Caco-2 (cell line): ENCODE results near the gene RNLS. TPM values are rescaled to one million over a fixed set of nuclear protein-coding genes. Genes with fewer than 3 reads are reported as not detected.

Experiments used
- BruUV-seq: library from RNA; stranded (reverse); fragments of 400-500 nt; replicated peaks from 2 replicates; lab custom pipeline; 2021; lab: Mats Ljungman, UMichigan
- CTCF ChIA-PET: fragments of 300-600 bp; sonication (Branson Sonifier 250); formaldehyde crosslinking; loops from one replicate; lab custom pipeline; 2022; ENCODE audit warnings: antibody characterized with exemption; lab: Charles Lee
- POLR2A ChIA-PET: fragments of 300-600 bp; sonication (Branson Sonifier 250); formaldehyde crosslinking; loops from one replicate; lab custom pipeline; 2022; ENCODE audit warnings: antibody characterized with exemption; lab: Charles Lee
- DNase-seq, 2 experiments: peaks; one replicate each; pipeline versions ENCODE4 v3.0.0 to v3.0.0-alpha.2; 2020 to 2022
- H3K27me3 ChIP-seq: replicated peaks from 2 replicates; pipeline ENCODE4 v1.6.0; 2011; ENCODE audit warnings: low read length; ENCODE audit not compliant: control insufficient read depth, insufficient read depth
- H3K36me3 ChIP-seq: 2 replicates; pipeline ENCODE4 v1.5.1; 2011; ENCODE audit warnings: low read length; ENCODE audit not compliant: control insufficient read depth, insufficient read depth
- H3K4me1 ChIP-seq: fragments of 250-450 bp; sonication (Bioruptor Pico); 2 replicates; pipeline ENCODE4 v1.5.1; 2020; ENCODE audit warnings: mild to moderate bottlenecking
- H3K4me3 ChIP-seq: 2 replicates; pipeline ENCODE4 v1.5.1; 2011; ENCODE audit warnings: low read depth, mild to moderate bottlenecking, control low read depth, low read length
- H3K9me3 ChIP-seq: fragments of 250-450 bp; sonication (Bioruptor Pico); 2 replicates; pipeline ENCODE4 v1.5.1; 2020; ENCODE audit warnings: mild to moderate bottlenecking, moderate library complexity
- H3K27ac Mint-ChIP-seq: one replicate; pipeline ENCODE4 v1.8.0; 2022; ENCODE audit warnings: mixed read lengths; ENCODE audit not compliant: unreplicated experiment
- H3K27me3 Mint-ChIP-seq: one replicate; pipeline ENCODE4 v1.8.0; 2022; ENCODE audit warnings: mixed read lengths; ENCODE audit not compliant: insufficient read depth, unreplicated experiment
- H3K36me3 Mint-ChIP-seq: one replicate; pipeline ENCODE4 v1.8.0; 2022; ENCODE audit warnings: mild to moderate bottlenecking, mixed read lengths; ENCODE audit not compliant: insufficient read depth, unreplicated experiment
- H3K4me1 Mint-ChIP-seq: one replicate; pipeline ENCODE4 v1.8.0; 2022; ENCODE audit warnings: low read depth, mixed read lengths; ENCODE audit not compliant: unreplicated experiment
- H3K4me3 Mint-ChIP-seq: one replicate; pipeline ENCODE4 v1.8.0; 2022; ENCODE audit warnings: mild to moderate bottlenecking, moderate library complexity, mixed read lengths; ENCODE audit not compliant: unreplicated experiment
- H3K9me3 Mint-ChIP-seq: one replicate; pipeline ENCODE4 v1.8.0; 2022; ENCODE audit warnings: mixed read lengths; ENCODE audit not compliant: unreplicated experiment
- CTCF ChIP-seq, 2 experiments: fragments of 200-600 bp in 1 of 2; IDR thresholded peaks; 1 replicate in 1 of 2; 2 replicates in 1 of 2; pipeline versions ENCODE4 v1.5.1 to v1.8.0; 2011 to 2022; ENCODE audit warnings: antibody characterized with exemption in 1 of 2, control low read depth in 1 of 2, inconsistent platforms in 1 of 2, low read depth in 1 of 2, low read length in 1 of 2, mild to moderate bottlenecking in 1 of 2, moderate library complexity in 1 of 2; ENCODE audit not compliant: insufficient read depth in 1 of 2, severe bottlenecking in 1 of 2, unreplicated experiment in 1 of 2
- intact Hi-C: fragments of 100-400 bp; cut with micrococcal nuclease; formaldehyde crosslinking; loops from one replicate; pipeline ENCODE4 v1.10.0; 2022; ENCODE audit not compliant: unreplicated experiment
- total RNA-seq: library from RNA; stranded (reverse); gene quantifications from 2 replicates; pipeline ENCODE4 v1.2.3, GENCODE V29; 2022

Gene RNLS
- total RNA-seq, 1 experiment from 2014 or later: 5.7 TPM

GRCh38 chr10:88424881-88425280 is 158.2 kb downstream of the RNLS start:
- Mint-ChIP-seq H3K9me3 (no peaks in the 10 kb centered on the region), H3K4me3 (no peak overlapping the region), H3K27me3 (peaks cover 6% of the 10 kb centered on the region), H3K27ac (no peak overlapping the region), H3K36me3 (no peaks in the 10 kb centered on the region), H3K4me1 (no peaks in the 10 kb centered on the region)
- no TSS peak for BruUV-seq
- Histone ChIP-seq H3K36me3 (no peaks in the 10 kb centered on the region), H3K9me3 (no peaks in the 10 kb centered on the region), H3K27me3 (no peaks in the 10 kb centered on the region), H3K4me3 (no peak overlapping the region), H3K4me1 (no peaks in the 10 kb centered on the region)
- TF ChIP-seq CTCF (IDR thresholded peaks at IDR 0.05; ENCODE audit: insufficient read depth in 1 of 2, low read depth in 1 of 2, low read length in 1 of 2, severe bottlenecking in 1 of 2, unreplicated experiment in 1 of 2): no peak
- no peak for DNase-seq
- ChIA-PET CTCF (no interaction called here), POLR2A (no interaction called here)
- intact Hi-C loops: no loop called here

GRCh38 chr10:88423732-88424131 is 159.4 kb downstream of the RNLS start:
- Histone ChIP-seq H3K9me3 (no peaks in the 10 kb centered on the region), H3K4me3 (no peak overlapping the region), H3K36me3 (no peaks in the 10 kb centered on the region), H3K27me3 (no peaks in the 10 kb centered on the region), H3K4me1 (no peaks in the 10 kb centered on the region)
- Mint-ChIP-seq H3K9me3 (no peaks in the 10 kb centered on the region), H3K27me3 (peaks cover 6% of the 10 kb centered on the region), H3K4me3 (no peak overlapping the region), H3K27ac (no peak overlapping the region), H3K4me1 (no peaks in the 10 kb centered on the region), H3K36me3 (no peaks in the 10 kb centered on the region)
- ChIA-PET POLR2A (no interaction called here), CTCF (no interaction called here)
- no peak for DNase-seq
- intact Hi-C loops: no loop called here
- no TSS peak for BruUV-seq
- no peak for TF ChIP-seq CTCF (IDR thresholded peaks at IDR 0.05; ENCODE audit: insufficient read depth in 1 of 2, low read depth in 1 of 2, low read length in 1 of 2, severe bottlenecking in 1 of 2, unreplicated experiment in 1 of 2)

GRCh38 chr10:88421590-88421989 is 161.5 kb downstream of the RNLS start:
- intact Hi-C loops: no loop called here
- H3K4me3 Mint-ChIP-seq: no peak overlapping the region
- H3K27ac Mint-ChIP-seq: no peak overlapping the region
- Histone ChIP-seq H3K4me3 (no peak overlapping the region), H3K27me3 (no peaks in the 10 kb centered on the region), H3K4me1 (no peaks in the 10 kb centered on the region), H3K9me3 (no peaks in the 10 kb centered on the region), H3K36me3 (no peaks in the 10 kb centered on the region)
- H3K36me3 Mint-ChIP-seq: no peaks in the 10 kb centered on the region
- no peak for DNase-seq
- ChIA-PET POLR2A (no interaction called here), CTCF (no interaction called here)
- H3K27me3 Mint-ChIP-seq: peaks cover 6% of the 10 kb centered on the region
- H3K9me3 Mint-ChIP-seq: no peaks in the 10 kb centered on the region
- no peak for TF ChIP-seq CTCF (IDR thresholded peaks at IDR 0.05; ENCODE audit: insufficient read depth in 1 of 2, low read depth in 1 of 2, low read length in 1 of 2, severe bottlenecking in 1 of 2, unreplicated experiment in 1 of 2)
- H3K4me1 Mint-ChIP-seq: no peaks in the 10 kb centered on the region
- no TSS peak for BruUV-seq
